Calu3 (cell line): ENCODE data around the gene CCDC117. TPM values are rescaled to one million over a fixed set of nuclear protein-coding genes. Genes with fewer than 3 reads are reported as not detected.

Experiments
- BruUV-seq: library from RNA; stranded (reverse); fragments of 400-500 nt; replicated peaks from 2 replicates; lab custom pipeline; 2021; lab: Mats Ljungman, UMichigan
- CTCF ChIA-PET: fragments of 300-600 bp; sonication (Branson Sonifier 250); formaldehyde crosslinking; loops from one replicate; lab custom pipeline; 2022; ENCODE audit warnings: antibody characterized with exemption; lab: Charles Lee
- DNase-seq: peaks from one replicate; pipeline ENCODE4 v3.0.0; 2022
- H3K27ac Mint-ChIP-seq: one replicate; pipeline ENCODE4 v1.8.0; 2022; ENCODE audit warnings: mixed read lengths; ENCODE audit not compliant: unreplicated experiment
- H3K27me3 Mint-ChIP-seq: one replicate; pipeline ENCODE4 v1.8.0; 2022; ENCODE audit warnings: mixed read lengths; ENCODE audit not compliant: unreplicated experiment
- H3K36me3 Mint-ChIP-seq: one replicate; pipeline ENCODE4 v1.8.0; 2022; ENCODE audit warnings: mild to moderate bottlenecking, moderate library complexity, mixed read lengths; ENCODE audit not compliant: insufficient read depth, unreplicated experiment
- H3K4me1 Mint-ChIP-seq: one replicate; pipeline ENCODE4 v1.8.0; 2022; ENCODE audit warnings: mild to moderate bottlenecking, low read depth, mixed read lengths; ENCODE audit not compliant: unreplicated experiment
- H3K4me3 Mint-ChIP-seq: one replicate; pipeline ENCODE4 v1.8.0; 2022; ENCODE audit warnings: mild to moderate bottlenecking, low read depth, moderate library complexity, mixed read lengths; ENCODE audit not compliant: unreplicated experiment
- H3K9me3 Mint-ChIP-seq: one replicate; pipeline ENCODE4 v1.8.0; 2022; ENCODE audit warnings: low read depth, mixed read lengths; ENCODE audit not compliant: unreplicated experiment
- CTCF ChIP-seq: fragments of 200-600 bp; IDR thresholded peaks from one replicate; pipeline ENCODE4 v1.8.0; 2022; ENCODE audit warnings: antibody characterized with exemption; ENCODE audit not compliant: unreplicated experiment
- intact Hi-C: fragments of 100-400 bp; cut with micrococcal nuclease; formaldehyde crosslinking; loops from one replicate; pipeline ENCODE4 v1.10.0; 2022; ENCODE audit not compliant: unreplicated experiment
- total RNA-seq: library from RNA; stranded (reverse); gene quantifications from 2 replicates; pipeline ENCODE4 v1.2.3, GENCODE V29; 2022

The CCDC117 gene
- total RNA-seq, 1 experiment from 2014 or later, result 27.0 TPM

DNA sequence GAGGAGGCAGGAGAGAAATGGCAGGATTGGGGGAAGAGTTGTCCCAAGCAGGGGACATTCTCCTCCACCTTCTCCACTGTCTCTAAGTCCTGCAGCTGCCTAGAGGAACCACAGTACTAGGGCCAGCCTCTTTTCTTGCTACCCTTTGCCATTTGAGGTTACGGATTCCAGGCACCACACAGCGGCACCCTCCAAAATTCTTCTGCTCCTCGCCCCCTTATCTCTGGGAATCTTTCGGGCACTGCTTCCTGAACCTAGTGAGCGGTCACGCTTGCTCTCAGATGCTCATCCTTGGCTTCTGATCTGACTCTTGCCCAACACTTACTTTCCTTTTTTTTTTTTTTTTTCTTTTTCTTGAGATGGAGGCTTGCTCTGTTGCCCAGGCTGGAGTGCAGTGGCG, 54.4 kb downstream of the CCDC117 start:
- H3K27ac Mint-ChIP-seq, result no peak overlapping the region
- BruUV-seq, result no TSS peak
- H3K4me1 Mint-ChIP-seq, result peaks cover 9% of the 10 kb centered on the region
- intact Hi-C loops, result loop anchor here (5.0 kb wide), 1 partner anchor 85 kb away; the partner anchor contains the start of genes CHEK2 and HSCB
- H3K4me3 Mint-ChIP-seq, result no peak overlapping the region
- no peak for DNase-seq
- H3K27me3 Mint-ChIP-seq, result no peaks in the 10 kb centered on the region
- TF ChIP-seq CTCF, result no peak
- no peaks in the 10 kb centered on the region for H3K9me3 Mint-ChIP-seq
- H3K36me3 Mint-ChIP-seq, result peaks cover 8% of the 10 kb centered on the region
- CTCF ChIA-PET, result no interaction called here

DNA sequence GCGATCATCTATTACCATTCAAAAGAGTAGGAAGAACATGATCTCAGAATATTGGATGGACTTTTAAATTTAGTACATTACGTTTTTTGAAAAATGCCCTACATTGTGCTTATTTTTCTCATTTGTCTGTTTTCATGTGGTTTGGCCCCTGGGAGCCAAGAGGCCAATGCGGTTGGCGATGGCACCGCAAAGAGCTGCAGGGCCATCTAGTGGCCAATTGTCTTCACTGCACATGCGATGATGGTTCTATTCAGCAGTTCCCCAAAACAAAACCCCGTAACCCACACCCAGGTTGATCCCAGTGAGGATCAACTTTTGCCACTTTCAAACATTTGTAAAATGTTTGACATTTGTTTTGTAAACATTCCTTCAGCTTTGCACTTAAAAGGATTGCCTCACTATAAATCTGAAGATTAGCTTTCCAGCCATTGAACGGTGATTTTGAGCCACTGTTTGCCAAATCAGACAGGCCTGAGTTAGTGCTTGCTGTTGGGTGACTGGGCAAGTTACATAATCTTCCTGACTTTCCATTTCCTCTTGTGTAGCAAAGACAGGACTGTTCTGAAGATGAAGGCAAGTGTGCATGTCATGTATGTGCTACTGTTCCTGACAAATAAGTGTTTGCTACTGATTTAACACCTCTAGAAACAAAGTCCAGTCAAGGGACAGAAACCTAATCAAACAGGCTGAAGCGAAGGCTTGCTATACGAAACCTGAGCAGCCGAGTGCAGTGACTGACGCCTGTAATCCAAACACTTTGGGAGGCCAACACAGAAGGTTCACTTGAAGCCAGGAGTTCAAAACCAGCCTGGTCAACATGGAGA, 57.1 kb downstream of the CCDC117 start:
- CTCF ChIA-PET, result interaction anchor here (0.6 to 1.5 kb wide), 5 partner anchors 11 to 229 kb away, joined by 3 to 7 read pairs (median 3); partner anchors contain the start of gene XBP1
- TF ChIP-seq CTCF, result peak; percentile 95
- no peak overlapping the region for H3K27ac Mint-ChIP-seq
- DNase-seq, result peak; percentile 74
- H3K27me3 Mint-ChIP-seq, result no peaks in the 10 kb centered on the region
- H3K4me1 Mint-ChIP-seq, result peaks cover 9% of the 10 kb centered on the region
- H3K9me3 Mint-ChIP-seq, result no peaks in the 10 kb centered on the region
- H3K4me3 Mint-ChIP-seq, result no peak overlapping the region
- peaks cover 8% of the 10 kb centered on the region for H3K36me3 Mint-ChIP-seq
- intact Hi-C loops, result loop anchor here (1.0 to 5.0 kb wide), 3 partner anchors 31 to 229 kb away; partner anchors contain the start of genes CHEK2 and HSCB
- no TSS peak for BruUV-seq

- Mint-ChIP-seq H3K9me3 (no peaks in the 10 kb centered on the region), H3K4me3 (no peak overlapping the region), H3K27ac (no peak overlapping the region), H3K4me1 (peaks cover 9% of the 10 kb centered on the region), H3K27me3 (no peaks in the 10 kb centered on the region), H3K36me3 (peaks cover 8% of the 10 kb centered on the region)
- CTCF ChIA-PET, result interaction anchor here (0.6 to 1.5 kb wide), 3 partner anchors 11 to 221 kb away, joined by 3 to 7 read pairs (median 3); partner anchors contain the start of gene XBP1
- no peak for DNase-seq
- intact Hi-C loops, result no loop called here
- no TSS peak for BruUV-seq
- TF ChIP-seq CTCF, result no peak
Observed at GRCh38 chr22:28830441-28830840, 57.9 kb downstream of the CCDC117 start.

DNA sequence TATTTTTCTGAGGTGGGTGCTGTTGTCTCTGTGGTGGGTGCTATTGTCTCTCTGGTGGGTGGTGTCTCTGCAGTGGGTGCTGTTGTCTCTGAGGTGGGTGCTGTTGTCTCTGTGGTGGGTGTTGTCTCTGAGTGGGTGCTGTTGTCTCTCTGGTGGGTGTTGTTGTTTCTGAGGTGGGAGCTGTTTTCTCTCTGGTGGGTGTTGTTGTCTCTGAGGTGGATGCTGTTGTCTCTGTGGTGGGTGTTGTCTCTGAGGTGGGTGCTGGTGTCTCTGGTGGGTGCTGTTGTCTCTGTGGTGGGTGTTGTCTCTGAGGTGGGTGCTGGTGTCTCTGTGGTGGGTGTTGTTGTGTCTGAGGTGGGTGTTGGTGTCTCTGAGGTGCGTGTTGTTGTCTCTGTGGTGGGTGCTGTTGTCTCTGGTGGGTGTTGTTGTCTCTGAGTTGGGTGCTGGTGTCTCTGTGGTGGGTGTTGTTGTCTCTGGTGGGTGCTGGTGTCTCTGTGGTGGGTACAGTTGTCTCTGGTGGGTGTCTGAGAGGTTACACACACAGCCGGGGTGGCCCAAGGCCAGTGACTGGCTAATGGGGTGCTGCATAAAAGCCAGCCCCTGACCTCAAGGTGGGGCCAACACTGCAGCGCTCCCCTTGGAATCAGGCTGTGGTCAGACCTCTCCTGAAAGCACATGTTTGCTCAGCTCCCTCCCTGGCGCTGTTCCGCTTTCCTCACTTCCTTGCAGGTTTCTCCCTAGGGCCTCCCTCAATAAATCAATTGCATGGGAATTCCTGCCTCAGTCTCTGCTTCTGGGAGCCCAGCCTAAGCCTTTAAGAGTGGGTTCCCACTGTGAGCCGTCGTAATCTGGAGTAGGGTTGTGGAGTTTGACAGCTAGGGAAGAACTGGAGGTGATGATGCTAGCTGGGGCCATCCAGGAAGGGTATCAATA, 58.9 kb downstream of the CCDC117 start:
- no peaks in the 10 kb centered on the region for H3K27me3 Mint-ChIP-seq
- no peak for TF ChIP-seq CTCF
- no TSS peak for BruUV-seq
- peaks cover 9% of the 10 kb centered on the region for H3K4me1 Mint-ChIP-seq
- peaks cover 8% of the 10 kb centered on the region for H3K36me3 Mint-ChIP-seq
- no peaks in the 10 kb centered on the region for H3K9me3 Mint-ChIP-seq
- intact Hi-C loops, result no loop called here
- peak overlapping the region; percentile 27 for H3K27ac Mint-ChIP-seq
- CTCF ChIA-PET, result interaction anchor here (0.6 to 1.1 kb wide), 2 partner anchors 209 to 230 kb away, joined by 3 read pairs; no protein-coding TSS in a partner anchor
- H3K4me3 Mint-ChIP-seq, result no peak overlapping the region
- no peak for DNase-seq
